Measurements from ENCODE around the gene ZNF649. TPM values are rescaled to one million over a fixed set of nuclear protein-coding genes. Genes with fewer than 3 reads are reported as not detected.
A peak's percentile ranks its signal among the peaks of the same experiment; 100 is the strongest.

Gene ZNF649
- total RNA-seq, 1 donor from 2014 or later = 11.1 TPM

- TF ChIP-seq, protein P1, sequence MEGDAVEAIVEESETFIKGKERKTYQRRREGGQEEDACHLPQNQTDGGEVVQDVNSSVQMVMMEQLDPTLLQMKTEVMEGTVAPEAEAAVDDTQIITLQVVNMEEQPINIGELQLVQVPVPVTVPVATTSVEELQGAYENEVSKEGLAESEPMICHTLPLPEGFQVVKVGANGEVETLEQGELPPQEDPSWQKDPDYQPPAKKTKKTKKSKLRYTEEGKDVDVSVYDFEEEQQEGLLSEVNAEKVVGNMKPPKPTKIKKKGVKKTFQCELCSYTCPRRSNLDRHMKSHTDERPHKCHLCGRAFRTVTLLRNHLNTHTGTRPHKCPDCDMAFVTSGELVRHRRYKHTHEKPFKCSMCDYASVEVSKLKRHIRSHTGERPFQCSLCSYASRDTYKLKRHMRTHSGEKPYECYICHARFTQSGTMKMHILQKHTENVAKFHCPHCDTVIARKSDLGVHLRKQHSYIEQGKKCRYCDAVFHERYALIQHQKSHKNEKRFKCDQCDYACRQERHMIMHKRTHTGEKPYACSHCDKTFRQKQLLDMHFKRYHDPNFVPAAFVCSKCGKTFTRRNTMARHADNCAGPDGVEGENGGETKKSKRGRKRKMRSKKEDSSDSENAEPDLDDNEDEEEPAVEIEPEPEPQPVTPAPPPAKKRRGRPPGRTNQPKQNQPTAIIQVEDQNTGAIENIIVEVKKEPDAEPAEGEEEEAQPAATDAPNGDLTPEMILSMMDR (IDR thresholded peaks at IDR 0.05) = no peak
- H3K27ac ChIP-seq = no peak overlapping the region
- peaks cover 27% of the 10 kb centered on the region for H3K9me3 ChIP-seq
- H3K27me3 ChIP-seq = peaks cover 15% of the 10 kb centered on the region
- peaks cover 20% of the 10 kb centered on the region for H3K36me3 ChIP-seq
- H3K4me3 ChIP-seq = no peak overlapping the region
- ATAC-seq (no peak), DNase-seq (no peak)
- peaks cover 13% of the 10 kb centered on the region for H3K4me1 ChIP-seq
- intact Hi-C loops (cut with DNase I) = no loop called here
Measured at GRCh38 chr19:51903192-51903591, 1.6 kb downstream of the ZNF649 start.

GRCh38 chr19:51901860-51902259 is 3.0 kb downstream of the ZNF649 start:
- Histone ChIP-seq H3K36me3 (peaks cover 31% of the 10 kb centered on the region), H3K4me3 (no peak overlapping the region), H3K27ac (no peak overlapping the region), H3K9me3 (peaks cover 27% of the 10 kb centered on the region), H3K4me1 (peaks cover 13% of the 10 kb centered on the region), H3K27me3 (peaks cover 7% of the 10 kb centered on the region)
- DNase-seq (no peak), ATAC-seq (no peak)
- TF ChIP-seq, protein P1 (IDR thresholded peaks at IDR 0.05) = no peak
- intact Hi-C loops (cut with DNase I) = no loop called here

GRCh38 chr19:51891193-51891747 is 13.5 kb downstream of the ZNF649 start:
- peaks cover 56% of the 10 kb centered on the region for H3K36me3 ChIP-seq
- H3K9me3 ChIP-seq = peaks cover 62% of the 10 kb centered on the region
- ATAC-seq (no peak), DNase-seq (no peak)
- intact Hi-C loops (cut with DNase I) = no loop called here
- TF ChIP-seq, protein P1 (IDR thresholded peaks at IDR 0.05) = no peak
- no peak overlapping the region for H3K27ac ChIP-seq
- no peaks in the 10 kb centered on the region for H3K4me1 ChIP-seq
- no peak overlapping the region for H3K4me3 ChIP-seq
- H3K27me3 ChIP-seq = no peaks in the 10 kb centered on the region

DNA sequence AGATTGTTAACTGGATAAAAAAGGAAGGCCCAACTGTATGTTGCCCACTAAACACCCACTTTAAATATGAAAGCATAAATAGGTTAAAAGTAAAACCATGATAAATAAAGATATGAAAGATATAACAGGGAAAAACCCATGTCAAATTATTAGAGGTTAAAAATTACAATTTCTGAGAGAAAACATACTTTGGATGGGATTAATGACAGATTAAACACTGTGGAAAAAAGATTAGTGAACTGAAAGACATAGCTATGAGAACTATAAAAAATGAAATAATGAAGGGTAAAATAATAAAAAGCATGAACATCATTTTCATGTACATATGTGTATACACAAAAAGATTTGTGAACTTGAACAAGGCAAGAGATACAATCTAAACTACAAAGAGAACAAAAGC is 14.9 kb downstream of the ZNF649 start:
- TF ChIP-seq, protein P1 (IDR thresholded peaks at IDR 0.05) = no peak
- ATAC-seq (no peak), DNase-seq (no peak)
- H3K27me3 ChIP-seq = no peaks in the 10 kb centered on the region
- H3K36me3 ChIP-seq = peaks cover 42% of the 10 kb centered on the region
- H3K4me3 ChIP-seq = no peak overlapping the region
- no peaks in the 10 kb centered on the region for H3K4me1 ChIP-seq
- H3K9me3 ChIP-seq = peaks cover 55% of the 10 kb centered on the region
- intact Hi-C loops (cut with DNase I) = no loop called here
- no peak overlapping the region for H3K27ac ChIP-seq

- H3K4me3 ChIP-seq = peak within 1 kb of the TSS; percentile 58
- intact Hi-C loops (cut with DNase I) = no loop called here
- DNase-seq (peak; percentile 87), ATAC-seq (peak; percentile 96)
- peaks cover 39% of the 10 kb centered on the region for H3K9me3 ChIP-seq
- TF ChIP-seq, protein P1 (IDR thresholded peaks at IDR 0.05) = no peak
- no peaks in the 10 kb centered on the region for H3K4me1 ChIP-seq
- H3K27me3 ChIP-seq = no peaks in the 10 kb centered on the region
- peak within 1 kb of the TSS; percentile 69 for H3K27ac ChIP-seq
- peaks cover 21% of the 10 kb centered on the region for H3K36me3 ChIP-seq
Measured at GRCh38 chr19:51887522-51888498, 17.0 kb downstream of the ZNF649 start, which contains the start of gene ZNF577. Gene ZNF577, minus strand, starts transcription at chr19:51887951. Its CDS starts 7,569 bp downstream, at chr19:51880382.
